Bronchial epithelial cell (primary cell): ENCODE results near the gene ENTREP3. TPM values are rescaled to one million over a fixed set of nuclear protein-coding genes. Genes with fewer than 3 reads are reported as not detected.
"Not testable (repeated sequence)": the region's sequence is repeated elsewhere in the genome, so short reads cannot be mapped to it uniquely, and the experiment has no call there.

Experiments used
- DNase-seq: peaks from one replicate; pipeline ENCODE4 v3.0.0-alpha.2; 2010; ENCODE audit warnings: low read depth
- FAIRE-seq: peaks from 2 replicates; lab custom pipeline; 2011; peaks lifted over from hg19 to GRCh38; lab: Jason Lieb, UNC
- H3K27me3 ChIP-seq: 2 replicates; pipeline ENCODE4 v1.5.1; 2011; ENCODE audit warnings: low read length; ENCODE audit not compliant: control insufficient read depth, insufficient read depth
- H3K36me3 ChIP-seq: 2 replicates; pipeline ENCODE4 v1.5.1; 2011; ENCODE audit warnings: low read length; ENCODE audit not compliant: control insufficient read depth, insufficient read depth
- H3K4me3 ChIP-seq: 2 replicates; pipeline ENCODE4 v1.5.1; 2011; ENCODE audit warnings: mild to moderate bottlenecking, low read depth, low read length, control low read depth
- total RNA-seq: library from RNA; depleted of rRNA; stranded (reverse); fragments of >200 nt; gene quantifications from 2 replicates; pipeline ENCODE4 v1.2.1, GENCODE V29; 2014
- TF ChIP-seq, protein P1 (sequence below): IDR thresholded peaks from 2 replicates; pipeline ENCODE4 v1.5.1; 2011; ENCODE audit warnings: mild to moderate bottlenecking, moderate library complexity, low read length, control low read depth, inconsistent platforms; ENCODE audit not compliant: insufficient read depth, severe bottlenecking

ENTREP3 gene
- total RNA-seq, 1 donor from 2014 or later, result 3.7 TPM

DNA sequence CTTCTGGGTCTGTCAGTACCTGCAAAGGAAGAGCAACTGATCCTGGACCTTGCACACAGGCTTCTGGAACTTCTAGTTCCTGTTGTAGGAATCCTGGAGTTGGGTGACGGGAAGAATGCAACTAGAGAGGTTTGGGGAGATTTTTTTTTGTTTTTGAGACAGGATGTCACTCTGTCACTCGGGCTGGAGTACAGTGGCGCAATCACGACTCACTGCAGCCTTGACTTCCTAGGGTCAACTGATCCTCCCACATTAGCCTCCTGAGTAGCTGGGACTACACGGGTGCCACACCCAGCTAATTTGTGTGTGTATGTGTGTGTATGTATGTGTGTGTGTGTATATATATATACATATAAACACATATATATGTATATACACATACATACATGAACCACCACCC lies 18.8 kb downstream of the ENTREP3 start:
- TF ChIP-seq, protein P1, sequence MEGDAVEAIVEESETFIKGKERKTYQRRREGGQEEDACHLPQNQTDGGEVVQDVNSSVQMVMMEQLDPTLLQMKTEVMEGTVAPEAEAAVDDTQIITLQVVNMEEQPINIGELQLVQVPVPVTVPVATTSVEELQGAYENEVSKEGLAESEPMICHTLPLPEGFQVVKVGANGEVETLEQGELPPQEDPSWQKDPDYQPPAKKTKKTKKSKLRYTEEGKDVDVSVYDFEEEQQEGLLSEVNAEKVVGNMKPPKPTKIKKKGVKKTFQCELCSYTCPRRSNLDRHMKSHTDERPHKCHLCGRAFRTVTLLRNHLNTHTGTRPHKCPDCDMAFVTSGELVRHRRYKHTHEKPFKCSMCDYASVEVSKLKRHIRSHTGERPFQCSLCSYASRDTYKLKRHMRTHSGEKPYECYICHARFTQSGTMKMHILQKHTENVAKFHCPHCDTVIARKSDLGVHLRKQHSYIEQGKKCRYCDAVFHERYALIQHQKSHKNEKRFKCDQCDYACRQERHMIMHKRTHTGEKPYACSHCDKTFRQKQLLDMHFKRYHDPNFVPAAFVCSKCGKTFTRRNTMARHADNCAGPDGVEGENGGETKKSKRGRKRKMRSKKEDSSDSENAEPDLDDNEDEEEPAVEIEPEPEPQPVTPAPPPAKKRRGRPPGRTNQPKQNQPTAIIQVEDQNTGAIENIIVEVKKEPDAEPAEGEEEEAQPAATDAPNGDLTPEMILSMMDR, result no peak
- Histone ChIP-seq H3K4me3 (no peak overlapping the region), H3K27me3 (no peaks in the 10 kb centered on the region), H3K36me3 (peaks cover 4% of the 10 kb centered on the region)
- FAIRE-seq, result no peak
- peak; percentile 39 for DNase-seq

DNA sequence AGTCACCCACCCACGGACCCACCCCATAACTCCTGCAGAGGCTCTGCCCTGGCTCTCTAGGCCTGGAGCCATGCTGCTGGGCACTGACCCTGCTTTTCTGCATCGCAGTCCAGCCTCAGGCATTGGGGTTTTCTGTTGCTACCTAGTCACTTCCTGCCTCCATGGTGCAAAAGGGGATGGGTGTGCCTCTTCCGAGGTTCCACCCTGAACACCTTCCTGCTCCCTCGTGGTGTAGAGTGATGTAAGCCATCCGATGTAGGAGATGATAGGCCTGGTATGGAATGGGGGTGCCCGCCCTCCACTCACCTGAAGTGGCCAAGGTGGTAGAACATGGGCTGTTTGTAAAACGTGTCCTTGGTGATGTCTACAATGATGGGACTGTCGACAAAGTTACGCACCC lies 19.9 kb downstream of the ENTREP3 start:
- peak; percentile 58 for FAIRE-seq
- not testable (repeated sequence) for H3K36me3 ChIP-seq, DNase-seq, H3K27me3 ChIP-seq, H3K4me3 ChIP-seq

DNA sequence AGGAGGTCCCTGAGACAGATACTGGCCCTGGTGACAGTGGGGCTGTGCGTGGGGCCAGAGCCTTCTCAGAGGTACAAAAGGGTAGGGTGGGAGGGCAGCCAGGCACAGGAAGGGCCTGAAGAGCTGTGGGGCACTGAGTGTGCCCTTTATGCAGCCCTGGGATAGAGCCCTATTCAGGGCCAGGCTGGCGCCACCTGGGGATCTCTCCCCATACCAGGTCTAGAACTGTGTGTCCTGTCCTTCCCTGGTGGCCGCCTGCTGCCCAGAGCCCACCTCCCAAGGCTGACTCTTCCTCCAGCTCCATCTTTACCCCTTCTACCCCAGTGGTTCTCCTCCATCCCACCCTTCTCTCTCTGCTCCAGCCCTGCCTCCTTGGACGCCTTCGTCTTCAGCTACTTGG lies 21.8 kb downstream of the ENTREP3 start:
- H3K36me3 ChIP-seq, H3K27me3 ChIP-seq, FAIRE-seq: not testable (repeated sequence)

DNA sequence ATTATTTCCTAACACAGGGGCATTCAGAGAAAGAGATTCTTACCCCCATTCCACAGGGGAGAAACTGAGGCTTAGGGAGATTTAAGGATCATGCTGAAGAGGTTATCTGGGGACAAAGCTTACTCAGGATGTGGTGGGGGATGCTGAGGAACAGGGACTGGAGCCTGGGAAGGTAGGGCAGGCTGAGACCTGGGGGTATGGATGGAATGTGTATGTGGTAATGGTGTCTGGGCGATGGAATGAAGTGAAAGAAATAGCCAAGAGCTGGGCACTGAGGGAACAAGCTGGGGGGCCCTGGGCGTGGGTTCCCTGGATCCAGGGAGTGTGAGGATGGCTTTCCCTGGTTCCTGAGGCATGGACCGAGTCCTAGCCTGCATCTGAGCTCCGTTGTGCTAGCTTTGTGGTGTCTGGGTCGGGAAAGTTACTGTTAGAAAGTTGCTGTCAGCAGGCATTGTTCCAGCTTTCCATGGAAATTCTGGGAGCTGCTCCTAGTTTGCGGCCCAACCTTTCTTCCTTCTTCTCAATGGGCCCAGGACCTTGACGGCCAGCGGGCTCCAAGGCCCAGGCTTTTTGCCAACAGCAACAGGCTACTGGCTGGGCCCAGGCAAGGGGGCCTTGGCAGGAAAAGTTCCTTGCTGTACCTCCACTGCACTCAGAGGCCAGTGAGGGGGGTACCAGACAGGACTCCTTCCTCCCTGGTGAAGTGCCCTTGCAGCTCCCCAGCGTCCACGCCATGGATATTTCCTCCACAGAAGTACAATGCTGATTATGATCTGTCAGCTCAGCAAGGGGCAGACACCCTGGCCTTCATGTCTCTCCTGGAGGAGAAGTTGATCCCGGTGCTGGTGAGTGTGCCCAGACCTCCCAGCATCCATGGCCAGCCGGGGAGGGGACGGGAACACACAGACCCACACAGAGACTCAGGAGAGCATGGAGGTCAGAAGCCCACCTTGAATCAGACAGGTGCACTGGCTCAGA lies 23.0 kb downstream of the ENTREP3 start:
- H3K27me3 ChIP-seq, DNase-seq, H3K4me3 ChIP-seq, FAIRE-seq, H3K36me3 ChIP-seq: not testable (repeated sequence)

More for the DNA sequence above, 21.8 kb downstream of the ENTREP3 start:
- not testable (repeated sequence) for H3K4me3 ChIP-seq, DNase-seq

DNA sequence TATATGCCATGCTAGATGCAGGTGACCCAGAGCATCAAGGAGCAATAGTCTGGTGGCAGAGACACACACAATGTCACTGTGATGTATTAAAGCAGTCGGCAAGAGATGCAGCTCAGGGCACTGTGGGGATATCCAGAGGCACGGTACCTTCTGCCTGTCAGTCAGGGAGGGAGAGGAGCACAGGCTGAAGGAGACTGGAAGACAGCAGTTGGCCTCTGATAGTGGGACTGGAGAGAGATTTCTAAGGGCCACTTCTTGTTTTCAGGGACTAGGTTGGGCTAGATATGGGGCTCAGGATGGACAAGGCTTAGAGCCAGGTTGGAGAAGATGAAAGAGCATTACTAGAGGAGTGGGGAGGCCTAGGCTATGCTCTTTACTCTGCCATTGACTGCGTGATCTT lies 24.0 kb downstream of the ENTREP3 start:
- H3K36me3 ChIP-seq, DNase-seq, H3K27me3 ChIP-seq, H3K4me3 ChIP-seq: not testable (repeated sequence)
- peak; percentile 13 for FAIRE-seq

DNA sequence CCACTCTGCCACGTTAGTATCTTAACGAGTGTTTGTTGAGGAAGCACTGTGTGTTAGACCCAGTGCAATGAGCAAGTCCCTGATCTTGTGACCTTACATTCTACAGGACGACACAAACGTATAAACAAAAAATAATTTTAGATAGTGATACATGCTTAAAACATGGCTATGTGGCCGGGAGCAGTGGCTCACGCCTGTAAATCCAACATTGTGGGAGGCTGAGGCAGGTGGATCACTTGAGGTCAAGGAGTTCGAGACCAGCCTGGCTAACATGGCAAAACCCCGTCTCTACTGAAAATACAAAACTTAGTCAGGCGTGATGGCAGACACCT lies 27.2 kb downstream of the ENTREP3 start:
- no peaks in the 10 kb centered on the region for H3K36me3 ChIP-seq
- H3K27me3 ChIP-seq, result no peaks in the 10 kb centered on the region
- DNase-seq (no peak), FAIRE-seq (no peak)
- peak overlapping the region; percentile 55 for H3K4me3 ChIP-seq
- TF ChIP-seq, protein P1, result no peak

DNA sequence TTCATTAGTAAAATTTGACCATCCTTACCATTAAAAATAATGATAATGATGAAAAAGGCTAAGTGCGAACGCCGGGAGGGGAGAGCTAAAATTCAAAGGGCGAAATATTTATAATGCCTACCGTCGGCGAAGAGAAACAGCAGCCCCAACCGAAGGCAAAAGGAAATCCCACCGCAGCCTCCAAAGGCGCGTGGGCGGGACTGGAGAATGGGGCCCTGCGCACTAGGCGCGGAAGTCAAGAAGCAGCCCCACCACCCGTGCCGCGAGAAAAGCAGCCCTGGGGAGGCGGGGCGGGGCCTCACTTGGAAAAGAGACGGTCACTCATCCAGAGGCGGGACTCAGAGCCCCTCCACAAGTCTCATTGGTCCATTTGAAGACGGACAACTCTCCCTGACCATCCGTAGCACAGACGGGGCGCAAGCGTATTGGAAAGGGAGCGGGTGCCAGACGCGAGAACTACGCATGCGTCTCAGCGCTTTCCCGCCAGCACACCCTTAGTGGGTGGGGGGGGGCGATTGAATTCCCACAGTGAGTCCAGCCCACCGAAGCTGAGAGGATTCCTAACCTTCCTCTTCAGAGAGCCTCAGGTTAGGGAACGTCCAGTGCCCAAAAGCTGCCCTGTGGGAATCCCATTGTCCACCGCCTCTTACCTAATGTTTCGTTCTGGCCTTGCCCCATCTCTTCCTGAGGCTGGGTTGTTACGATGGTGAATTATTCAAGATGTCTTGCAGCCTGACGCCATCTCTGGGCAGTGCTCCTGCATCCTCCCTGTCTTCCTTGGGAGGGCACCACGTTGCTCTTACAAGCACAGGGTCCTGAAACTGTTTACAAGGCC lies 27.8 kb downstream of the ENTREP3 start:
- FAIRE-seq (no peak), DNase-seq (peak; percentile 95)
- TF ChIP-seq, protein P1, result no peak
- H3K4me3 ChIP-seq, result peak overlapping the region; percentile 55
- H3K36me3 ChIP-seq, result no peaks in the 10 kb centered on the region
- no peaks in the 10 kb centered on the region for H3K27me3 ChIP-seq
